Measurements from ENCODE around the gene PTGER2.

Gene PTGER2

DNA sequence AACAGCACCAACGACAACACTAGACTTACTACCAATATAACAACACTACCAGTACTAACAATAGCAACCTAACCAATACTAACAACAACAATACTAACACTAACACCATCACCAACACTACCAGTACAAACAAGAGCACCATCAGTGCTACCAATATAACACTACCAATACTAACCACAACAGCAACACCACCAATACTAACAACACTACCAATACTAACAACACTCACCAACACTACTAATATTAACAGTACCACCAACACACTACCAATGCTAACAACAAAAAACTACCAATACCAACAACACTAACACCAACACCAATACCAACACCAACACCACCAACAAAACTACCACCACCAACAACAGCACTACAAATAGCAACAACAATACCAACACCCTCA, 25.1 kb downstream of the PTGER2 start:
- DNase-seq (ENCODE audit: low spot score): no peak

- no peak for DNase-seq (ENCODE audit: low spot score)
These were observed 28.9 kb downstream of the PTGER2 start for GRCh38 chr14:52342849-52343596.

- no peak for DNase-seq (ENCODE audit: low spot score)
These were observed 32.7 kb downstream of the PTGER2 start for GRCh38 chr14:52346778-52347177.

DNA sequence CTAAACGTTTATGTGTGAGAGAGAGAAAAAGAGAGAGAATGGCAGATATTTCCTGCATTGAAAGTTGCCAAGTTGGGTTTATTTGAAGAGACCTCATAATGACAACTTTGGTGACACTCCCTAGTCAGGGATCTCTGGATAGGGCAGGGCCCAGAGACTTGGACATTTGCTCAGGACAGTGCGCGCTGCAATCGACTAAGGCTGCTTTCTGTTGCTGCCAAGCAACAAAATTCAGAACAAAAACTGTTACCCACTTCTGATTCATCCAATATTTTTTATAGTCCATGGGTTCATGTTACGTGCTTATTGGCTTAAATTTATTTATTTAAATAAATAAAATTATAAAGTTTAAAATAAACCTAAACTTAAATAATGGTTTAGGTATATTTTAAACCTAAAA, 34.2 kb downstream of the PTGER2 start:
- no peak for DNase-seq (ENCODE audit: low spot score)

DNA sequence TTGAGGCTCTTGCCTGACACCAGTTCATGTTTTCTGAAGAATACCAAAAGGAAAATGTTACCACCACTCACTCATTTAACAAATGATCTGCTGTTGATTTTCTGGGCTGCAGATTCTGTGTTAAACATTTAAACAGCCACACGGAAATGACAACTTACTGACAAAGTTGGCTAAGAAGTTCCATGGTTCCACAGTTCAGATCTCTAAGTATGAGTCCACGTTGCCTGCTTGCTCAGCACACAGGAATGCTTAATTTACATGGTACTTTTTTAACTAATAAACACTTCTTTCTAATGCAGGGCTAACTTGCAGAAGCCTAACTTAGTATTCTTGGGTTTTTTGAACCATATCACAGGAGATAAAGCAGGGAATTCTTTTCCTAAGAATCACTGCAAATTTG, 34.7 kb downstream of the PTGER2 start:
- no peak for DNase-seq (ENCODE audit: low spot score)

DNA sequence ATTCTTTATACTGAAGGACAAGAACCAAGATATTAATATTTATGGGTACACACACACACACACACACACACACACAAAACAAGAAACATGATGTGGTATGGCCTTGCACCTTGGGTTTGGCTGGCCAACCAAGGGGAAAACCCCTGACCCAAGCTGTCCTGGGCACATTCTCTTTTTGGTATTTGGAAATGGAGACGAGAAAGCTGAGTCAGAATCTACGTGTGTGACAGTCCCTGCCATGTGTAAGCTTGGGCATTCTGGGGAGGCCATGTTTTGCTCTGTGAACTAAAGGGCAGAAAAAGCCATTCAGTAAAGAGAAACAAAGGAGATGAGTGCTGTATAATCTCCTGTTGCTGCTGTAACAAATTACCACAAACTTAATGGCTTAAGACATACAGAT, 35.6 kb downstream of the PTGER2 start:
- no peak for DNase-seq (ENCODE audit: low spot score)

- no peak for DNase-seq (ENCODE audit: low spot score)
These were observed 36.3 kb downstream of the PTGER2 start for GRCh38 chr14:52350445-52350844.

DNA sequence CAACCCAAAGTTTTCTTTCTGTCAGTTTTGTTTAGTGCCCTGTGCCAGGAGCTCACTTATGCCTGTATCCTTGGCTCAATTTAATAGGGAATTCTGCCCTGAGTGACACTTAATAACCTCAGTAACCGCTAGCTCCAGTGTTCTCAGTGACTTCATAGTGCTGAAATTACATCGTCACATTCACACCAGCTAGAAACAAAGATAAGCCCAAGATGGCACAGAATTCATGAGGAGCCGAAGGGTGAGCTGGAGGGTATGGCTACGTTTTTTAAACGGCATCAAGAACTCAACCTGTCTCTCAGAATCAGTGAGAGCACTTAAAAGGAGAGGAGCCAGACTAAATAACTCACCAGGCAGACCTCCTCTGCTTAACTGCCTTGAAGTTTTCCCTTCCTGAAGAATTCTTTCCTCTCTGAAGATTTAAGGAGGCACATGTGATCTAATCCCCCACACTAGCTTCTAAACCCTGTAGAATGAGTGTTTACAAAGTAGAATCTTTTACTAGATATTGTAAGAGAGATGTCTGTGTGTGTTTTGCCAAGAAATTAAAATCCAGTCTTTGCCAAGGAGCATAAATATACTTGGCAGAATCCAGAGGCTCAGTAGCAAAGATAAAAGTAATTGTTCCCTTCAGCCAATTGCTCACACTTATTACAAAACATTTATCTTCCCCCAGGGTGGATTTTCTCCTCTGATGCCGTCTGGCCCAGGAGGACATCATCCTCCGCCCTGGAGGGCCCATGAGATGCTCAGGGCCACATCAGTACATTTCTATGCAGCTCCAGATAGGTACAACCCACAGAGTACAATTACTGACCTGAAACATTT, 37.3 kb downstream of the PTGER2 start:
- DNase-seq (ENCODE audit: low spot score): no peak

DNA sequence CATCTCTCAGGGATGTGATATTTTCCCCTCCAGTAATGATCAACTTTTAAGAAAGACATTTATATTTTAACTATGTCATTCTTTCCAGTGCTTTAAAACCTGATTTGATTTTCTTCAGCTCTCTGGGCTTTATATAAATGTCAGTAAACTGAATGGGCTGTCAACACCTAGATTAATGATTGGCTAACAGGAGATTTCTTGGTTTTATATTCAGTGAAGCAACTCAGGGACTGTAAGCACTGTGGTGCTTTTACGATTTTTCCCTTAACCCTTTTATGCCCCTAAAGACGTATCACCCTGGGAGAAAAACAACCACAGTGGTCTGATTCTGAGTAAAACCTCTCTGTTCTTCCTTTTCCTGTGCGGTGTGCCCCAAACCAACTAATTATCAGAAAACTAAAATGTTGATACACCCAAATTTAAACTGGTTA, 38.0 kb downstream of the PTGER2 start:
- no peak for DNase-seq (ENCODE audit: low spot score)

- no peak for DNase-seq (ENCODE audit: low spot score)
These were observed 38.5 kb downstream of the PTGER2 start for GRCh38 chr14:52352569-52352968.

- no peak for DNase-seq (ENCODE audit: low spot score)
These were observed 40.1 kb downstream of the PTGER2 start for GRCh38 chr14:52354242-52354641.

DNA sequence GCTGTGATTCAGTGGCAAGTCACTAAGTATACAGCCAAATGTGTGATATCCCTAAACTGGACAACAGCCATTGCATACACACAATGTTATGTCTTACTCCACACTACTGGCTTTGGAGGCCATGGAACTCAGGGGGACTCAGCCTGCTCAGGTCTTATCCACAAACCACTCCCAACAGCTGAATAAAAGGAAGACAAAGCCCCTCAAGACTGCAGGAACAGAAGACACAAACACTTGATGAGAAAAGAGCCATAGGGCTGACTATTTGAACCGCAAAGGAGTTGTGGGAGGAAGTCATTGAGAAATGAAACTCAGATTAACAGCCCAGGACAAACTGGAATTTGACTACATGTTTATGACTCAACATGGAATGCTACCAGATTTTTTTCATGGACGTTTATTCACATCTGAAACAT, 40.9 kb downstream of the PTGER2 start:
- no peak for DNase-seq (ENCODE audit: low spot score)

- DNase-seq (ENCODE audit: low spot score): no peak
These were observed 41.4 kb downstream of the PTGER2 start for GRCh38 chr14:52355526-52355925.

- DNase-seq (ENCODE audit: low spot score): no peak
These were observed 41.9 kb downstream of the PTGER2 start for GRCh38 chr14:52356025-52356424.

DNA sequence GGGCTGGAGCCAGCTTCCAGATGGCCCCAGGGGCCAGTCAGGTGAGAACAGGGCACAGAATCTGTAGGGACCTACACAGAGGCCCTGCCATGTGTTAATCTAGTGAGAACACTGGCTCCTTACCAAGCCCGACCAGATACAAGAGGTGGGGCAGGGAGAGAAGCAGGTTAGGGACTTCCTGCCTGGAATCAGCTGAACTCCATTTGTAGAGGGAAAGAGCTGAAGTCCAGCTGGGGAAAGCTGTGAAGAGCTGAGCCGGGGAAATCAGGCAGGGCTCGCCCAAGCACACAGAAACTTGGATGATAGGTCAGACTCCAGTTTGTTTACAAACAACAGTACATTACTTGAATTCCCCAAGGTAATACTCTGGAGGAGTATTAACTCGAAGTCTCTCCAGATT, 46.7 kb downstream of the PTGER2 start:
- DNase-seq (ENCODE audit: low spot score): no peak

DNA sequence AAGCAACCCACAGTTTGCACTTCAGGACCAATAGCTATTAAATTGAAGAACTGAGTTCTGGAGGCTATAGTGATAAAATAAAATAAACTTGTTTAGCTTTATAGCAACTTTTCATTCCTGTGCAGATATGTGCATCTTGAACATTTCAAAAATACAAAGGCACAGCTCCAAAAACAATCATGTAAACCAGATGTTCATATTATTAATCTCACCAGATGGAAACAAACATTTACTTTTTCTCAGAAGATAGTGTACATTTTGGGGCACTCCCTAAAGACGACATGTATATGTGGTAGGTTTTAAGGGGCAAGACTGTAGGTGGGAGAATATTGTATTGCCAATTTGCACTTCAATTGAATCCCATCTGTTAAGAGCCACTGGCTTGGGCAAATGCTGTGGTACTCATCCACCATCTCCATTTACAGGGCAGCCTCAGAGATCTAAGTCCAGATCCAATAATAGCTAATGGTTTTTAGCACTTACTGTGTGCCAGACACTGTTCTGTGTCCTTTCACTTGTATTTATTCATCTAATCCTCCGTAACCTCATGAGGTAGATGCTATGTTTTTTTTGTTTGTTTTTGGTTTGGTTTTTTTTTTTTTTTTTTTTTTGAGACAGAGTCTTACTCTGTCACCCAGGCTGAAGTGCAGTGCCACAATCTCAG, 49.1 kb downstream of the PTGER2 start:
- no peak for DNase-seq (ENCODE audit: low spot score)

DNA sequence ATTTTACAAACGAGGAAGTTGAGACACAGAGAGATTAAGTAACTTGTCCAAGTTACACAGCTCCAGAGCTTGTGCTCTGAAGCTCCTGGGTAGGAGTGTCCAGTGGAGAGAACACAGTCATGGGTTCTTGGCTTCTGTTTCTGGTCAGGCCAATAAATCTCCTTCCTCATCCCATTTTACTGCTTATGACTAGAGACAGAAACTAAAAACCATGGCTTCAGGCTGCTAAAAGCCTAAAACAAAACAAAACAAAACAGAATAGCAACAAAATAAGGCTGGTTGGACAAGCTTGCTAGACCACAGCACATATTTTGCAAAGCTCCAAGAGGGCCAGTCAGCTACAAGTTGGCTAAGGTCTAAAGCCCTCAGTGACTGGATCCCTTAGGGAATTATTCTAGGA, 49.8 kb downstream of the PTGER2 start:
- no peak for DNase-seq (ENCODE audit: low spot score)

- no peak for DNase-seq (ENCODE audit: low spot score)
These were observed 51.0 kb downstream of the PTGER2 start for GRCh38 chr14:52365071-52365470.

- DNase-seq (ENCODE audit: low spot score): no peak
These were observed 52.7 kb downstream of the PTGER2 start for GRCh38 chr14:52366796-52367315.

DNA sequence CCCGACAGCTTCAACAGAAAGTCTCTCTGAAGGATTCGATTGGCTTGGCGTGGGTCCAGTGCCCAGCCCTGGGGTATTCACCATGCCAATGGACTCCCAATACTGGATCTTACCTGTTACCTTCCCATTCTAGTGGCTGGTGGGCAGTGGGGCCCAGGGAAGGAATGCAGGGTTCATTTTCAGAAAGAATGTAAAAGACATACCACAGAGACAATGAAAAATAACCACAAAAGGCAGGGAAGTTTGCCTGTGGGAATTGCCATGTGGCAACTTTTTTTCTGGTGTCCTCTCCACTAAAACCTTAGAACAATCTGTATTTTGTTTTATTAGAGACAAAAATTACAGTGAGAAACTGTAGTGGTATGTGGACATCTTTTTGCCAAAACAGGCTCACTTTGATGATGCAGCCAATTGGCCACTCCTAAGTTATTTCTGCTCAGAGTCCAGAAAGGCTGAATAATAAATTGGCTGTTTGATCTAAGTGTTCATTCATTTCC, 55.2 kb downstream of the PTGER2 start:
- DNase-seq (ENCODE audit: low spot score): no peak

GRCh38 chr14:52370406-52370935, 56.4 kb downstream of the PTGER2 start:
- no peak for DNase-seq (ENCODE audit: low spot score)

GRCh38 chr14:52377940-52378339, 63.8 kb downstream of the PTGER2 start:
- DNase-seq (ENCODE audit: low spot score): no peak

All from hematopoietic multipotent progenitor cell treated with erythropoietin and hydrocortisone succinate and interleukin-3 and kit ligand, for 17 days (in vitro differentiated cells).